ENCODE measurements around the gene CLIP1.

CLIP1 gene

DNA sequence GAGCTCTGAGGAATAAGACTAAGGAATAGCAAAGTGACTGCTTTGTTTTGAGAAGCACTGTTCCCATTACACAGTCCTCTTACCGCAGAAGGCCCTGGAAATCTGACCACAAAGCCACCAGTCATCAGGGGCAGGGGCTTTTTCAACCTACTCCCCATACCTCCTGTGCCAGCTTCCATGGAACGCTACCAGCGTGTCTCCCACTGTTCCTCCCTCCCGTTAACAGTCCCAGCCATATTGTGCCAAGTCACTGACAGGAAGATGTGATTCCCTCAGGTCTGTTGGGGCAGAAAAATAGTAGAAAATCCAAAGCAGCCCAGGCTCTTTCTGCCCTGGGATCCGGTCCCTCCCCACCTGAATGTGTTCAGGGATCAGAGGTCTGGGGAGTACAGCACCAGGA lies 109.5 kb downstream of the CLIP1 start:
- Histone ChIP-seq H3K36me3 (replicated peaks; ENCODE audit: insufficient read depth, low read length) (no peaks in the 10 kb centered on the region), H3K79me2 (ENCODE audit: low read length) (no peaks in the 10 kb centered on the region), H3K9me2 (replicated peaks; ENCODE audit: insufficient read depth, low read length) (no peaks in the 10 kb centered on the region), H3K27me3 (replicated peaks; ENCODE audit: insufficient read depth, low read length) (no peaks in the 10 kb centered on the region), H3K4me1 (ENCODE audit: low read length) (no peaks in the 10 kb centered on the region), H2AFZ (ENCODE audit: low read length) (no peak overlapping the region), H4K20me1 (ENCODE audit: insufficient read depth, low read length) (no peaks in the 10 kb centered on the region), H3K27ac (ENCODE audit: low read length) (no peak overlapping the region), H3K4me2 (ENCODE audit: low read depth, low read length) (no peak overlapping the region), H3K4me3 (ENCODE audit: low read length) (no peak overlapping the region), H3K9ac (ENCODE audit: low read length) (no peak overlapping the region), H3F3A (ENCODE audit: insufficient read depth, low read length) (no peaks in the 10 kb centered on the region), H3K9me3 (replicated peaks; ENCODE audit: insufficient read depth, low read length) (no peaks in the 10 kb centered on the region)
- DNase-seq, result no peak
- TF ChIP-seq EZH2phosphoT487 (IDR thresholded peaks at IDR 0.05; ENCODE audit: low read length) (no peak), EZH2 (optimal IDR thresholded peaks at IDR 0.05; ENCODE audit: low read depth, low read length) (no peak)
- TF ChIP-seq, protein P1, sequence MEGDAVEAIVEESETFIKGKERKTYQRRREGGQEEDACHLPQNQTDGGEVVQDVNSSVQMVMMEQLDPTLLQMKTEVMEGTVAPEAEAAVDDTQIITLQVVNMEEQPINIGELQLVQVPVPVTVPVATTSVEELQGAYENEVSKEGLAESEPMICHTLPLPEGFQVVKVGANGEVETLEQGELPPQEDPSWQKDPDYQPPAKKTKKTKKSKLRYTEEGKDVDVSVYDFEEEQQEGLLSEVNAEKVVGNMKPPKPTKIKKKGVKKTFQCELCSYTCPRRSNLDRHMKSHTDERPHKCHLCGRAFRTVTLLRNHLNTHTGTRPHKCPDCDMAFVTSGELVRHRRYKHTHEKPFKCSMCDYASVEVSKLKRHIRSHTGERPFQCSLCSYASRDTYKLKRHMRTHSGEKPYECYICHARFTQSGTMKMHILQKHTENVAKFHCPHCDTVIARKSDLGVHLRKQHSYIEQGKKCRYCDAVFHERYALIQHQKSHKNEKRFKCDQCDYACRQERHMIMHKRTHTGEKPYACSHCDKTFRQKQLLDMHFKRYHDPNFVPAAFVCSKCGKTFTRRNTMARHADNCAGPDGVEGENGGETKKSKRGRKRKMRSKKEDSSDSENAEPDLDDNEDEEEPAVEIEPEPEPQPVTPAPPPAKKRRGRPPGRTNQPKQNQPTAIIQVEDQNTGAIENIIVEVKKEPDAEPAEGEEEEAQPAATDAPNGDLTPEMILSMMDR (IDR thresholded peaks at IDR 0.05; ENCODE audit: low read length), result no peak

DNA sequence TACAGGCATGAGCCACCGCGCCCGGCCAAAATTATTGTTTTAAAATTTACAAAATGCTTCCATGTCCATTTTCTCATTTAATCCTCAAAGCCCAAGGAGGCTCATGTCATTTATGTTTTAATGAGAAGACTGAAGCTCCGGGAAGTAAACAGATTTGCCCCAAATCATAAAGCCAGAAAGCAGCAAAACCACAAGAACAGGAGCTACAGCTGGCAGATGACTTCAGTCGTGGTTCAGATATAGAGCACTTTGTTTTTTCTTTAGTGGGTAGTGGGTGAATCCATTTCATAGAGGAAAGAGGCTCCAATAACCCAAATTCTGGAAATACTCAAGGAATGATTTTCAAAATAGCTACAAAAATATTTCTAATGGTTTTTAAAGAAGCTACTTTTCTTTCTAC lies 110.8 kb downstream of the CLIP1 start:
- H3K9me3 ChIP-seq (replicated peaks; ENCODE audit: insufficient read depth, low read length), result no peaks in the 10 kb centered on the region
- H3K27me3 ChIP-seq (replicated peaks; ENCODE audit: insufficient read depth, low read length), result no peaks in the 10 kb centered on the region
- no peak for DNase-seq
- no peak for TF ChIP-seq EZH2phosphoT487 (IDR thresholded peaks at IDR 0.05; ENCODE audit: low read length)
- no peak for TF ChIP-seq EZH2 (optimal IDR thresholded peaks at IDR 0.05; ENCODE audit: low read depth, low read length)
- TF ChIP-seq, protein P1 (IDR thresholded peaks at IDR 0.05; ENCODE audit: low read length), result no peak
- no peak overlapping the region for H3K27ac ChIP-seq (ENCODE audit: low read length)
- no peak overlapping the region for H3K9ac ChIP-seq (ENCODE audit: low read length)
- H3K79me2 ChIP-seq (ENCODE audit: low read length), result no peaks in the 10 kb centered on the region
- H3K4me2 ChIP-seq (ENCODE audit: low read depth, low read length), result no peak overlapping the region
- no peaks in the 10 kb centered on the region for H4K20me1 ChIP-seq (ENCODE audit: insufficient read depth, low read length)
- H3K4me3 ChIP-seq (ENCODE audit: low read length), result no peak overlapping the region
- H2AFZ ChIP-seq (ENCODE audit: low read length), result no peak overlapping the region
- H3K36me3 ChIP-seq (replicated peaks; ENCODE audit: insufficient read depth, low read length), result no peaks in the 10 kb centered on the region
- H3K4me1 ChIP-seq (ENCODE audit: low read length), result no peaks in the 10 kb centered on the region
- H3F3A ChIP-seq (ENCODE audit: insufficient read depth, low read length), result no peaks in the 10 kb centered on the region
- H3K9me2 ChIP-seq (replicated peaks; ENCODE audit: insufficient read depth, low read length), result no peaks in the 10 kb centered on the region

DNA sequence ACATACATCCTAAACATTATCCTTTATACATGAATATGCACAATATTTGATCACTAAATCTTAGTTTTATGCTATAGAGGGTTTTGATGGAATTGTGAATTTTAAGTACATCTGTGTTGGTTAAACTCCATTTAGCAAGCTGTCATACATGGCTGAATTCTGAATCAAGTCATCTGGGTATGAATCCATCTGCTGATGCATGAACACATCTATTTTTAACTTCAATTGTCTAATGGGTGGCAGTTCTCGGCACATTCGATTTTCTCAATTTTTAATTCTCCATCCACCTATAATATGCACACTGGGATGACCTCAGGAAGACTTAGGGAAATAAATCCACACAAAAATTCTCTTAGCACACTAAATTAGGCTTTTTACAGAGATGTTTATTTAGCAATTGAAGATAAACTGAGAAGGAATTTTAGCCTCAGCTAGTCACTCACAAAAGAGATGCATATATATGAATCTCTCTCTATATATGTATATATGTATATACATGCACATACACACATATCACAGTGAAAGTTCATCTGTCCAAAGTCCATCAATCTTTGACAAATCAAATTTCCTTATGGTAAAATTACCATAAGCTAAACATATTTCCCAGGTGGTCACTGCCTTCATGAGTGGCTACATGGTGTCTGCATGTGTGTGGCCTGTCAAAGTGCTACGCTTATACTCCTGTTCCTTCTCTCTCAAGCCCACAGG lies 111.7 kb downstream of the CLIP1 start:
- no peaks in the 10 kb centered on the region for H4K20me1 ChIP-seq (ENCODE audit: insufficient read depth, low read length)
- no peaks in the 10 kb centered on the region for H3K4me1 ChIP-seq (ENCODE audit: low read length)
- TF ChIP-seq EZH2 (optimal IDR thresholded peaks at IDR 0.05; ENCODE audit: low read depth, low read length), result no peak
- no peak overlapping the region for H3K9ac ChIP-seq (ENCODE audit: low read length)
- no peak overlapping the region for H3K4me2 ChIP-seq (ENCODE audit: low read depth, low read length)
- H3K27me3 ChIP-seq (replicated peaks; ENCODE audit: insufficient read depth, low read length), result no peaks in the 10 kb centered on the region
- no peak for DNase-seq
- no peaks in the 10 kb centered on the region for H3K36me3 ChIP-seq (replicated peaks; ENCODE audit: insufficient read depth, low read length)
- no peaks in the 10 kb centered on the region for H3K9me2 ChIP-seq (replicated peaks; ENCODE audit: insufficient read depth, low read length)
- no peak overlapping the region for H3K27ac ChIP-seq (ENCODE audit: low read length)
- H3F3A ChIP-seq (ENCODE audit: insufficient read depth, low read length), result no peaks in the 10 kb centered on the region
- no peak overlapping the region for H3K4me3 ChIP-seq (ENCODE audit: low read length)
- H3K9me3 ChIP-seq (replicated peaks; ENCODE audit: insufficient read depth, low read length), result no peaks in the 10 kb centered on the region
- no peak overlapping the region for H2AFZ ChIP-seq (ENCODE audit: low read length)
- no peaks in the 10 kb centered on the region for H3K79me2 ChIP-seq (ENCODE audit: low read length)

- Histone ChIP-seq H3K79me2 (ENCODE audit: low read length) (no peaks in the 10 kb centered on the region), H2AFZ (ENCODE audit: low read length) (no peak overlapping the region), H3K4me3 (ENCODE audit: low read length) (no peak overlapping the region), H3K27ac (ENCODE audit: low read length) (no peak overlapping the region), H3K9ac (ENCODE audit: low read length) (no peak overlapping the region), H3K36me3 (replicated peaks; ENCODE audit: insufficient read depth, low read length) (no peaks in the 10 kb centered on the region), H4K20me1 (ENCODE audit: insufficient read depth, low read length) (no peaks in the 10 kb centered on the region), H3K4me1 (ENCODE audit: low read length) (no peaks in the 10 kb centered on the region), H3K4me2 (ENCODE audit: low read depth, low read length) (no peak overlapping the region), H3K27me3 (replicated peaks; ENCODE audit: insufficient read depth, low read length) (no peaks in the 10 kb centered on the region), H3K9me3 (replicated peaks; ENCODE audit: insufficient read depth, low read length) (no peaks in the 10 kb centered on the region), H3K9me2 (replicated peaks; ENCODE audit: insufficient read depth, low read length) (no peaks in the 10 kb centered on the region), H3F3A (ENCODE audit: insufficient read depth, low read length) (no peaks in the 10 kb centered on the region)
- TF ChIP-seq EZH2 (optimal IDR thresholded peaks at IDR 0.05; ENCODE audit: low read depth, low read length), result no peak
- TF ChIP-seq EZH2phosphoT487 (IDR thresholded peaks at IDR 0.05; ENCODE audit: low read length), result no peak
- TF ChIP-seq, protein P1 (IDR thresholded peaks at IDR 0.05; ENCODE audit: low read length), result no peak
- no peak for DNase-seq
These were observed 112.8 kb downstream of the CLIP1 start for GRCh38 chr12:122309564-122310121.
